Neural progenitor cell (in vitro differentiated cells): ENCODE data around the gene MT1E. TPM values are rescaled to one million over a fixed set of nuclear protein-coding genes. Genes with fewer than 3 reads are reported as not detected.

Experiments
- DNase-seq: peaks from one replicate; pipeline ENCODE4 v3.0.0-alpha.2; 2016; ENCODE audit warnings: low spot score
- H2AFZ ChIP-seq: fragments of 200-600 bp; sonication (generic); replicated peaks from 2 replicates; pipeline ENCODE4 v1.6.1; 2016; ENCODE audit warnings: antibody characterized with exemption
- H3F3A ChIP-seq: fragments of 200-600 bp; sonication (generic); 2 replicates; pipeline ENCODE4 v1.6.1; 2016; ENCODE audit warnings: antibody characterized with exemption, low read depth
- H3K27ac ChIP-seq: fragments of 200-600 bp; sonication (generic); 2 replicates; pipeline ENCODE4 v1.5.1; 2016; ENCODE audit warnings: mild to moderate bottlenecking
- H3K27me3 ChIP-seq: fragments of 200-600 bp; sonication (generic); 2 replicates; pipeline ENCODE4 v1.6.1; 2016; ENCODE audit warnings: mild to moderate bottlenecking, moderate library complexity
- H3K36me3 ChIP-seq: fragments of 200-600 bp; sonication (generic); 2 replicates; pipeline ENCODE4 v1.5.1; 2016
- H3K4me1 ChIP-seq: fragments of 200-600 bp; sonication (generic); 2 replicates; pipeline ENCODE4 v1.6.1; 2016; ENCODE audit warnings: mixed run types
- H3K4me2 ChIP-seq: fragments of 200-600 bp; sonication (generic); 2 replicates; pipeline ENCODE4 v1.6.1; 2016
- H3K4me3 ChIP-seq: fragments of 200-600 bp; sonication (generic); 2 replicates; pipeline ENCODE4 v1.5.1; 2016
- H3K79me2 ChIP-seq: fragments of 200-600 bp; sonication (generic); 2 replicates; pipeline ENCODE4 v1.6.1; 2016; ENCODE audit warnings: low read depth
- H3K9ac ChIP-seq: fragments of 200-600 bp; sonication (generic); 2 replicates; pipeline ENCODE4 v1.6.1; 2016
- H3K9me3 ChIP-seq: fragments of 200-600 bp; sonication (generic); 2 replicates; pipeline ENCODE4 v1.5.1; 2016; ENCODE audit warnings: low read depth
- H4K20me1 ChIP-seq: fragments of 200-600 bp; sonication (generic); 2 replicates; pipeline ENCODE4 v1.6.1; 2016; ENCODE audit warnings: low read depth
- H3K27ac Mint-ChIP-seq: 3 replicates; pipeline ENCODE4 v1.8.0; 2021; ENCODE audit warnings: mixed read lengths
- H3K27me3 Mint-ChIP-seq: 2 replicates; pipeline ENCODE4 v1.8.0; 2022; ENCODE audit warnings: low read depth, mild to moderate bottlenecking, inconsistent platforms, moderate library complexity, mixed read lengths; ENCODE audit not compliant: insufficient read depth
- H3K36me3 Mint-ChIP-seq: 3 replicates; pipeline ENCODE4 v1.8.0; 2021; ENCODE audit warnings: mixed read lengths
- H3K4me1 Mint-ChIP-seq: 3 replicates; pipeline ENCODE4 v1.8.0; 2021; ENCODE audit warnings: mixed read lengths
- H3K4me3 Mint-ChIP-seq: 3 replicates; pipeline ENCODE4 v1.8.0; 2021; ENCODE audit warnings: mild to moderate bottlenecking, moderate library complexity, mixed read lengths
- H3K9me3 Mint-ChIP-seq: 3 replicates; pipeline ENCODE4 v1.8.0; 2020; ENCODE audit warnings: mixed read lengths
- EZH2 ChIP-seq: fragments of 200-600 bp; sonication (generic); IDR thresholded peaks from 2 replicates; pipeline ENCODE4 v1.6.1; 2017; ENCODE audit warnings: antibody characterized with exemption, mild to moderate bottlenecking, moderate library complexity
- EZH2phosphoT487 ChIP-seq: fragments of 200-600 bp; sonication (generic); IDR thresholded peaks from 2 replicates; pipeline ENCODE4 v1.6.1; 2017; ENCODE audit warnings: antibody characterized with exemption
- total RNA-seq: library from RNA; depleted of rRNA; stranded (reverse); fragments of >200 nt; gene quantifications from 2 replicates; pipeline ENCODE4 v1.2.3, GENCODE V29; 2015; ENCODE audit warnings: low replicate concordance
- TF ChIP-seq, protein P1 (sequence below): fragments of 200-600 bp; sonication (generic); IDR thresholded peaks from 2 replicates; pipeline ENCODE4 v1.5.1; 2017; ENCODE audit warnings: antibody characterized with exemption, mild to moderate bottlenecking

The MT1E gene
- total RNA-seq, 1 donor from 2014 or later = 2.4 TPM

DNA sequence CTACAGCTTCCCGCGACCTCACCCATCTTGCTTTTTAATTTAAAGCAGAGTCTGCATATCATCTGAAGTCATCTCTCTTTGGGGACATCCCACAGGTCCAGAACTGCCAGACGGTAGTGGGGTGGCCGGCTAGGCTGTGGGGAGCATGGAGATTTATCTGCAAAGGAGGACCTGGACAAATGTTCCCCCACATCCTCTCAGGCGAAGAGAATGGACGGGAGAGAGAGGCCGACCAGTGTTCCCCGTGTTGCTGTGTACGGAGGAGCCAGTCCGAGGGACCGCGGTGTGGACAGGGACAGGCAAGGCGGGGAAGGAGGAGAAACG is 6.2 kb downstream of the MT1E start:
- Histone ChIP-seq H3K4me2 (peak overlapping the region; percentile 83), H3K4me3 (peak overlapping the region; percentile 47), H3K36me3 (no peaks in the 10 kb centered on the region), H3K9me3 (no peaks in the 10 kb centered on the region), H3K9ac (no peak overlapping the region), H3K79me2 (no peaks in the 10 kb centered on the region), H3K27ac (no peak overlapping the region), H3F3A (no peaks in the 10 kb centered on the region), H4K20me1 (peaks cover 67% of the 10 kb centered on the region), H3K27me3 (peaks cover 100% of the 10 kb centered on the region), H3K4me1 (peaks cover 16% of the 10 kb centered on the region), H2AFZ (peak overlapping the region; percentile 77)
- H3K4me1 Mint-ChIP-seq = peaks cover 14% of the 10 kb centered on the region
- peak overlapping the region; percentile 78 for H3K4me3 Mint-ChIP-seq
- H3K36me3 Mint-ChIP-seq = no peaks in the 10 kb centered on the region
- no peak for DNase-seq
- TF ChIP-seq, protein P1, sequence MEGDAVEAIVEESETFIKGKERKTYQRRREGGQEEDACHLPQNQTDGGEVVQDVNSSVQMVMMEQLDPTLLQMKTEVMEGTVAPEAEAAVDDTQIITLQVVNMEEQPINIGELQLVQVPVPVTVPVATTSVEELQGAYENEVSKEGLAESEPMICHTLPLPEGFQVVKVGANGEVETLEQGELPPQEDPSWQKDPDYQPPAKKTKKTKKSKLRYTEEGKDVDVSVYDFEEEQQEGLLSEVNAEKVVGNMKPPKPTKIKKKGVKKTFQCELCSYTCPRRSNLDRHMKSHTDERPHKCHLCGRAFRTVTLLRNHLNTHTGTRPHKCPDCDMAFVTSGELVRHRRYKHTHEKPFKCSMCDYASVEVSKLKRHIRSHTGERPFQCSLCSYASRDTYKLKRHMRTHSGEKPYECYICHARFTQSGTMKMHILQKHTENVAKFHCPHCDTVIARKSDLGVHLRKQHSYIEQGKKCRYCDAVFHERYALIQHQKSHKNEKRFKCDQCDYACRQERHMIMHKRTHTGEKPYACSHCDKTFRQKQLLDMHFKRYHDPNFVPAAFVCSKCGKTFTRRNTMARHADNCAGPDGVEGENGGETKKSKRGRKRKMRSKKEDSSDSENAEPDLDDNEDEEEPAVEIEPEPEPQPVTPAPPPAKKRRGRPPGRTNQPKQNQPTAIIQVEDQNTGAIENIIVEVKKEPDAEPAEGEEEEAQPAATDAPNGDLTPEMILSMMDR = no peak
- TF ChIP-seq EZH2phosphoT487 (peak; percentile 96), EZH2 (no peak)
- H3K9me3 Mint-ChIP-seq = peaks cover 3% of the 10 kb centered on the region
- no peak overlapping the region for H3K27ac Mint-ChIP-seq
- peaks cover 85% of the 10 kb centered on the region for H3K27me3 Mint-ChIP-seq

DNA sequence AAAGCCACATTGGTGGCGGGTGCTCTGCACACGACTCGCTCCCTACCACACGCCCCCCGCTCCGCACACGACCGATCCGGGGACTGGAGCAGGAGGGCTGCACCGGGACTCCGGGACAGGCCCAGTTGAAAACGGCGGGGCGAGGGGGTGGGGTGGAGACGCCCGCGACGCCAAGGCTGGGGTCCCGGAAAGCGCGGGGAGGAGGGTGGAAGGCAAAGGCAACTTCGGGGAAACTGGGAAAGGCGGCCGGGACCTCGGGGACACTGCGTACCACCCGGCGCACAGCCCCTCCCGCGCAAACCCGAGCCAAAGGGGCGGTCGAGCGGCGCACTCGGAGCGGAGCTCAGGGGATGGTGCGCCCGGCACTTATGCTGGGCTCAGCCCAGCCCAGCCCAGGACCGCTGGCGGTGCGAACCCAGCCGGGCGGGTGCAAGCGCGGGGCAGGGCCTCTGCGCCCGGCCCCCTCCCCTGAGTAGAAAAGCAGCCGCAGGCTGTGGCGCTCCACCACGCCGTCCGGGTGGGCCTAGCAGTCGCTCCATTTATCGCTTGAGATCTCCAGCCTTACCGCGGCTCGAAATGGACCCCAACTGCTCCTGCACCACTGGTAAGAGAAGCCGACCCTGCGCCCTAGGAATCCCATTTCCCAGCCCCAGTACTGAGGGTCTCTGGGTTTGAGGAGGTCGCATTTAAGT is 6.7 kb downstream of the MT1E start, which contains the start of gene MT1M:
Gene MT1M, plus strand, starts transcription at position 504 of the 692 bp plus-strand sequence. Its CDS starts 73 bp downstream, at position 577.
- H3K9me3 ChIP-seq = no peaks in the 10 kb centered on the region
- H3K36me3 ChIP-seq = no peaks in the 10 kb centered on the region
- Mint-ChIP-seq H3K4me1 (peaks cover 14% of the 10 kb centered on the region), H3K36me3 (no peaks in the 10 kb centered on the region), H3K9me3 (peaks cover 3% of the 10 kb centered on the region), H3K4me3 (peak within 1 kb of the TSS; percentile 78), H3K27ac (no peak within 1 kb of the TSS), H3K27me3 (peaks cover 85% of the 10 kb centered on the region)
- TF ChIP-seq EZH2phosphoT487 = peak; percentile 91
- TF ChIP-seq EZH2 = peak; percentile 98
- TF ChIP-seq, protein P1 = no peak
- peak within 1 kb of the TSS; percentile 83 for H3K4me2 ChIP-seq
- no peak within 1 kb of the TSS for H3K27ac ChIP-seq
- peaks cover 100% of the 10 kb centered on the region for H3K27me3 ChIP-seq
- no peaks in the 10 kb centered on the region for H3F3A ChIP-seq
- no peaks in the 10 kb centered on the region for H3K79me2 ChIP-seq
- H3K4me1 ChIP-seq = peaks cover 16% of the 10 kb centered on the region
- H4K20me1 ChIP-seq = peaks cover 66% of the 10 kb centered on the region
- peak within 1 kb of the TSS; percentile 47 for H3K4me3 ChIP-seq
- H2AFZ ChIP-seq = peak within 1 kb of the TSS; percentile 77
- peak; percentile 66 for DNase-seq
- H3K9ac ChIP-seq = no peak within 1 kb of the TSS

DNA sequence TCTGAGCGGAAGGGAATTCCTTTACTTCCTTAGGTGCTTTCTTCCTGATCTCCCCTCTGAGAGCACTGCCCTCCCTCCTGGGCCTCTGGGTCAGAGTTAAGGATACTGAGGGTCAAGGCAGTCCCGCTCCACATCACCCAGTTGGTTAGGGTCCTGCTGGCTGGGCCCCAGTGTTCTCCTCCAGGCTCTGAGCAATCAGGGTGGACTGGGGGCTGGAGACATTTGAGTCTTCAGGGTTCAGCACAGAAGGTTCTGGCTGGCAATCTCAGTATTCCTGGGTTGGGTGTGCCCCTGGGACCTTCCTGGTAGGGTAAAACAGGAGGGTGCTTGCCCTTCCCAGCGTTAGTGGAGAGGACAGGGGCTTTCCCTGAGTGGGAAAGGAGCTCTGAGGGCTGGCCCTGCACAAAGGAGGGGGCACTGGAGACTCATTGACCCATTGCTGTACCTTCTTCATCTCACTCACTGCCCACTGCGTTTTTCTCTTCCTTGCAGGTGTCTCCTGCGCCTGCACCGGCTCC is 7.3 kb downstream of the MT1E start:
- peaks cover 71% of the 10 kb centered on the region for H4K20me1 ChIP-seq
- DNase-seq = no peak
- Mint-ChIP-seq H3K4me3 (peak overlapping the region; percentile 72), H3K36me3 (no peaks in the 10 kb centered on the region), H3K4me1 (peaks cover 17% of the 10 kb centered on the region), H3K27me3 (peaks cover 88% of the 10 kb centered on the region), H3K9me3 (peaks cover 3% of the 10 kb centered on the region), H3K27ac (no peak overlapping the region)
- H3K27ac ChIP-seq = no peak overlapping the region
- no peak overlapping the region for H3K9ac ChIP-seq
- peaks cover 100% of the 10 kb centered on the region for H3K27me3 ChIP-seq
- H3K79me2 ChIP-seq = no peaks in the 10 kb centered on the region
- peaks cover 16% of the 10 kb centered on the region for H3K4me1 ChIP-seq
- TF ChIP-seq EZH2phosphoT487 (no peak), EZH2 (no peak)
- TF ChIP-seq, protein P1 = no peak
- H3K4me2 ChIP-seq = peak overlapping the region; percentile 83
- H3K9me3 ChIP-seq = no peaks in the 10 kb centered on the region
- H3K36me3 ChIP-seq = no peaks in the 10 kb centered on the region
- peak overlapping the region; percentile 47 for H3K4me3 ChIP-seq
- H2AFZ ChIP-seq = no peak overlapping the region
- H3F3A ChIP-seq = no peaks in the 10 kb centered on the region
